ENCODE results near the gene DDX25.

The DDX25 gene

GRCh38 chr11:125945011-125945796 lies 40.9 kb downstream of the DDX25 start:
- TF ChIP-seq, protein P1, sequence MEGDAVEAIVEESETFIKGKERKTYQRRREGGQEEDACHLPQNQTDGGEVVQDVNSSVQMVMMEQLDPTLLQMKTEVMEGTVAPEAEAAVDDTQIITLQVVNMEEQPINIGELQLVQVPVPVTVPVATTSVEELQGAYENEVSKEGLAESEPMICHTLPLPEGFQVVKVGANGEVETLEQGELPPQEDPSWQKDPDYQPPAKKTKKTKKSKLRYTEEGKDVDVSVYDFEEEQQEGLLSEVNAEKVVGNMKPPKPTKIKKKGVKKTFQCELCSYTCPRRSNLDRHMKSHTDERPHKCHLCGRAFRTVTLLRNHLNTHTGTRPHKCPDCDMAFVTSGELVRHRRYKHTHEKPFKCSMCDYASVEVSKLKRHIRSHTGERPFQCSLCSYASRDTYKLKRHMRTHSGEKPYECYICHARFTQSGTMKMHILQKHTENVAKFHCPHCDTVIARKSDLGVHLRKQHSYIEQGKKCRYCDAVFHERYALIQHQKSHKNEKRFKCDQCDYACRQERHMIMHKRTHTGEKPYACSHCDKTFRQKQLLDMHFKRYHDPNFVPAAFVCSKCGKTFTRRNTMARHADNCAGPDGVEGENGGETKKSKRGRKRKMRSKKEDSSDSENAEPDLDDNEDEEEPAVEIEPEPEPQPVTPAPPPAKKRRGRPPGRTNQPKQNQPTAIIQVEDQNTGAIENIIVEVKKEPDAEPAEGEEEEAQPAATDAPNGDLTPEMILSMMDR (IDR thresholded peaks at IDR 0.05; ENCODE audit: low read depth, low read length), result no peak
- DNase-seq (ENCODE audit: extremely low read depth, low read depth), result no peak

GRCh38 chr11:125945797-125946520 lies 41.7 kb downstream of the DDX25 start, which contains the start of gene VSIG10L2:
TSS of gene VSIG10L2 (plus strand) at chr11:125946044. CDS start at chr11:125946056, 12 bp downstream.
- no peak for DNase-seq (ENCODE audit: extremely low read depth, low read depth)
- TF ChIP-seq, protein P1 (IDR thresholded peaks at IDR 0.05; ENCODE audit: low read depth, low read length), result no peak

- TF ChIP-seq, protein P1 (IDR thresholded peaks at IDR 0.05; ENCODE audit: low read depth, low read length), result no peak
- DNase-seq (ENCODE audit: extremely low read depth, low read depth), result no peak
Observed at GRCh38 chr11:125946712-125947418, 42.6 kb downstream of the DDX25 start.

- TF ChIP-seq, protein P1 (IDR thresholded peaks at IDR 0.05; ENCODE audit: low read depth, low read length), result no peak
- no peak for DNase-seq (ENCODE audit: extremely low read depth, low read depth)
Observed at GRCh38 chr11:125947419-125948277, 43.3 kb downstream of the DDX25 start.

DNA sequence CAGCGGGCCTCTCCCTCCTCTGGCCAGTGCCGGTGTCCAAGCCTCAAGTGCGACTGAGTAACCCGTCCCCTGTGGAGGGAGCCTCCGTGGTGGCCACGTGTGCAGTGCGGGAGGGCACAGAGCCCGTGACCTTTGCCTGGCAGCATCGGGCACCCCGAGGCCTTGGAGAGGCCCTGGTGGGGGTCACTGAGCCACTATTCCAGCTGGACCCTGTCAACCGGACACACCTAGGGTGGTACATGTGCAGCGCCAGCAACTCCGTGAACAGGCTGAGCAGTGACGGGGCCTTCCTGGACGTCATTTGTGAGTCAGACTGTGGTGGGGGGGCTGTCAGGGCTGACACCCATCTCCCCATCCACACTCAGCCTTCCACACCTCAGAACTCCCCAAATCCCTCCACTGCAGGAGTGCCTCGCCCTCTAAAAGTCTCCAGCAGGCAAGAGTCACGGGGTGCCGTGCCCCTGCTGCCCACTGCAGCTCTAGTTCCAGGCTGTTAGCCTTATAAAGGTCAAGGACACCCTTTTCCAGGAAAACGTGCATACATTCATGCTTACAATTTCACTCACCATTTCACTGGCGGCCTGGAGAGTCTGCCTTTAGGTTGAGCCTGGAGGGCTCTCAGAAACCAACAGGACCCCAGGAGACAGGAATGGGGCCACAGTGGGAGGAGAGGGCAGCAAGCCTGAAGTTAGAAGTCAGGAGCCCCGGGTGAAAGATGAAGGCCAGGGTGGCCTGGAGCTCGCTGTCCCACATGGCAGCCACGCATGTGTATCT lies 44.2 kb downstream of the DDX25 start:
- TF ChIP-seq, protein P1 (IDR thresholded peaks at IDR 0.05; ENCODE audit: low read depth, low read length), result no peak
- DNase-seq (ENCODE audit: extremely low read depth, low read depth), result no peak

All from AG09319 (cell line).